ENCODE data around the gene FKRP. TPM values are rescaled to one million over a fixed set of nuclear protein-coding genes. Genes with fewer than 3 reads are reported as not detected.

FKRP gene
- total and polyA plus RNA-seq, 2 of the 13 experiments (the other 11 are each of a cell fraction or from before 2014, with no cell fraction given): 7.3 to 9.8 TPM

- TF ChIP-seq CREB3 (CRISPR knock-in tag; IDR thresholded peaks at IDR 0.05) (no peak), RBAK (CRISPR knock-in tag; IDR thresholded peaks at IDR 0.05) (no peak), HBP1 (CRISPR knock-in tag; IDR thresholded peaks at IDR 0.05; ENCODE audit: low read depth) (0 out of 2 replicates have a peak, but pooled peaks have one; percentile 39), ZC3H13 (CRISPR knock-in tag; IDR thresholded peaks at IDR 0.05) (no peak), ZNF781 (CRISPR knock-in tag; IDR thresholded peaks at IDR 0.05; ENCODE audit: borderline replicate concordance, not compliant biosample characterization) (no peak), KDM4B (CRISPR knock-in tag; IDR thresholded peaks at IDR 0.05) (no peak), ZNF839 (CRISPR knock-in tag; IDR thresholded peaks at IDR 0.05; ENCODE audit: borderline replicate concordance) (no peak), SALL1 (CRISPR knock-in tag; IDR thresholded peaks at IDR 0.05) (peak; percentile 86), HIC2 (CRISPR knock-in tag; IDR thresholded peaks at IDR 0.05; ENCODE audit: low read depth) (peak; percentile 89), FOXP4 (CRISPR knock-in tag; IDR thresholded peaks at IDR 0.05) (peak; percentile 46; the same call in 1 of the 2 replicates), ZBTB34 (CRISPR knock-in tag; IDR thresholded peaks at IDR 0.05) (0 out of 2 replicates have a peak, but pooled peaks have one; percentile 67), ZNF687 (CRISPR knock-in tag; IDR thresholded peaks at IDR 0.05) (peak; percentile 55; the same call in 1 of the 2 replicates), RXRA (CRISPR knock-in tag; IDR thresholded peaks at IDR 0.05) (peak; percentile 74; the same call in 1 of the 2 replicates), SIX4 (CRISPR knock-in tag; IDR thresholded peaks at IDR 0.05) (0 out of 2 replicates have a peak, but pooled peaks have one; percentile 16), FOXJ3 (CRISPR knock-in tag; IDR thresholded peaks at IDR 0.05; ENCODE audit: borderline replicate concordance) (no peak), ZNF205 (CRISPR knock-in tag; IDR thresholded peaks at IDR 0.05) (0 out of 2 replicates have a peak, but pooled peaks have one; percentile 28), THAP11 (CRISPR knock-in tag; IDR thresholded peaks at IDR 0.05) (peak; percentile 70), ZNF263 (CRISPR knock-in tag; IDR thresholded peaks at IDR 0.05) (peak; percentile 54; the same call in 1 of the 2 replicates)
Measured at GRCh38 chr19:46764817-46765291, 19.0 kb downstream of the FKRP start (continued).
